HG02759 (cell line): ENCODE data around the gene TNFRSF1B.

ENCODE experiments used
- ATAC-seq: cut with Tn5 transposase; IDR thresholded peaks from one replicate; pipeline ENCODE4 v1.9.1; 2021; ENCODE audit warnings: mild to moderate bottlenecking, moderate library complexity; ENCODE audit not compliant: unreplicated experiment

Gene TNFRSF1B

DNA sequence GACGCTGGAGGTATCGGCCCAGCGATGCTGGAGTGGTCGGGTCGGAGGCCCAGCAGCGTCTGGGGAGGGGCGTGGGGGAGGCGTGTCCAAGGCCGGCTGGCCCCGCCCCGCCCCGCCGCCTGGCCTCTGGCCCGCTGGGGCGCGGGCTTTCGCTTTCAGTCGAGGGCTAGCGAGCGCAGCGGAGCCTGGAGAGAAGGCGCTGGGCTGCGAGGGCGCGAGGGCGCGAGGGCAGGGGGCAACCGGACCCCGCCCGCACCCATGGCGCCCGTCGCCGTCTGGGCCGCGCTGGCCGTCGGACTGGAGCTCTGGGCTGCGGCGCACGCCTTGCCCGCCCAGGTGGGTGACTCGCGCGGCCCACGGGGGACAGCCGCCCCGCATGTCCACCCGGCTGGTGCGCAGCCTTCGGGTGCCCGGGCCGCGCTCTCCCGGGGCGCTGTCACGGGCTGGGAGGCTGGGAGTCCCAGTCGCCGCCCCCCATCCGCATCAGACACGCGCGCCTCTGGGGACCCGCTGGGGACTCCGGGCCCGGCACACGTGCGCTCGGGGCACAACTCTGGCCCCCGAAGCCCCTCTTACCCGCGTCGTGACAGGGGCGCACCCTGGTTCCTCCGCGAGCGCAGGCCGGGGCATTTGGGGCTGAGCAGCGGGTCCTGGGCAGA is at the start of gene TNFRSF1B:
Gene TNFRSF1B (plus strand): TSS at position 158 of the 659 bp plus-strand sequence. CDS start 101 bp downstream, at position 259.
- ATAC-seq, result peak; percentile 60

GRCh38 chr1:12121212-12122003 is 45.4 kb upstream of the TNFRSF1B start:
- ATAC-seq, result no peak

GRCh38 chr1:12123172-12123571 is 43.6 kb upstream of the TNFRSF1B start:
- no peak for ATAC-seq

- no peak for ATAC-seq
Observed at GRCh38 chr1:12124693-12125421, 41.9 kb upstream of the TNFRSF1B start.

DNA sequence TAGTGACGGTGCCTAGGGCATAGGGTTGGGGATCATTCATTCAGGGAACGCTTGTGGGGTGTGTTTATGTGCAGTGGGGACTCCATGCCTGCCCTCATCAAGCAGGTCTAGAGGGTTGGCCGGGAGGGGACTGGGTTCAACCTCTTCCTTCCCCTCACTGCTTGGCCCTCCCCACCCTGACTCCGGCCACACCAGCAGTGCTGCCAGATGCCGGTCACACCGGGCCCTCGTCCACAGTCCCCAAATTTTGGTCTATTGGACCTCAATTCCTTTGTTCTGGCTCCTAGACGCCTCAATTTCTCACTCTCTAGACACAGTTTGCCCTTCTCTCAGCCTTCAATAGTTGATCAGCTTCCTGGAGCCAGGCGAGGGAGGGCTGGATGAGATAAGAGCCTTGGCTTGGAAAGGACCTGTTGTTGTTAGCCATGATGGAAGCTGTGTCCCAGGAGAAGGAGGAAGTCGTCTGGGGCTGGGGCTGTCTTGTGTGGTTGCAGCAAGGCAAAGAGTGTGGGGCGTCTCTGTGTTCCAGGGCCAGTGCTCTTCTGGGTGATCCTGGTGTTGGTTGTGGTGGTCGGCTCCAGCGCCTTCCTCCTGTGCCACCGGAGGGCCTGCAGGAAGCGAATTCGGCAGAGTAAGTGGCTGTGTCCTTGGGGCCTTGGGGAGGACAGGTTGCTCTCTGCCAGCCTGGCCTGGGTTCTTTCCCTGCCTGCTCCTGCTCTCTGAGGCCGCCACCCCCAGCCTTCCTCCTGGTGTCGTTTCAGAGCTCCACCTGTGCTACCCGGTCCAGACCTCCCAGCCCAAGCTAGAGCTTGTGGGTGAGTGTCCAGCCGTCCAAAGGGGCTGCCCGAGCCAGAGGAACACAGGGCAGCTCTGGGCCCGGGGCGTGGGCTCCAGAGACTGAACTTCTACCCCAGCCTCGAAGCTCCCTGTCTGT is 41.1 kb upstream of the TNFRSF1B start:
- ATAC-seq, result no peak

- no peak for ATAC-seq
Observed at GRCh38 chr1:12126781-12127180, 40.0 kb upstream of the TNFRSF1B start.

- no peak for ATAC-seq
Observed at GRCh38 chr1:12127206-12127810, 39.5 kb upstream of the TNFRSF1B start.

- ATAC-seq, result no peak
Observed at GRCh38 chr1:12128120-12128519, 38.7 kb upstream of the TNFRSF1B start.

GRCh38 chr1:12129624-12130023 is 37.2 kb upstream of the TNFRSF1B start:
- no peak for ATAC-seq

DNA sequence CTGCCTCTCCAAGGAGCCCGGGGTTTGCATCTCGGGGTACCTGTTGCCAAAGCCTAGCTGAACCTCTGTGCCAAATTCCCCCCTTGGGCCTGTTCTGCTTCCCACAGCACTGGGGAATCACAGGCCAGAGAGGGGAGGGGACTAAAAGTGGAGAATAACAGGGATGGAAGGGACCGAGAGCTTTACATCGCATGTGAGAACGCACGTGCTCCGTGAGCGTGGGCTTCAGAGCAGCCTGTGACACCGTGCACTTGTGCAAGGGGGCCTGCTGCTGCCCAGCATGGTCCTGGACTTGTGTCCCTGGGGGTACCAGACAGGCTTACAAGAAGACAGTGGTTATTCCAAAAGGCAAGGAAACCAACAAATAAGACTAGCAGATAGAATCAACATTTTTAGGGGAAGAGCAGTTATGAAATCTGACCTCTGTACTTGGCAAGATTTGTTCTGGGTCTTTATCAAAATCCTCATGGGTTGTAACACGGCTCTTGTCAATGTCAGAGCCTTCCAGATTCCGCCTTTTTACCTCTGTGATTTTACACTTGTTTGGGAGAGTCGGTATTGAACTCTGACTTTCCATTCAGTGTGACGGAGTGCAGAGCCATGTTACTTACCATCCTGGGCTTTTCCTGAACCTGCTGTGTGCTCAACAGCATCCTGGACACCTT is 36.2 kb upstream of the TNFRSF1B start:
- no peak for ATAC-seq

DNA sequence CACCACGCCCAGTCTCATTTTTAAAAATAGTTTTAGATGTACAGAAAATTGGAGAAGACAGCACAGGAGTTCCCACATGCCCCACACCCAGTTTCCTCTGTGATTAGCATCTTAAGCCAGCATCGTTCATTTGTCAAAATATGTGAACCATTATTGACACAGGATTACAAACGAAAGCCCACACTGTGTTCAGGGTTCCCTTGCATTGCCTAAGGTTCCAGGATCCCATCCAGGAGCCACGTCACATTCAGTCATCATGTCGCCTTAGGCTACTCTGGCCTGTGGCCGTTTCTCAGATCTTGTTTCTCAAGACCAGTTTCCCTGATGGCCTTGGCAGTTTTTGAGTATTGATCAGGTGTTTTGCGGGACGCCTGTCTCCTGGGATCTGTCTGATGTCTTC is 34.7 kb upstream of the TNFRSF1B start:
- ATAC-seq, result no peak

- no peak for ATAC-seq
Observed at GRCh38 chr1:12134716-12135115, 32.1 kb upstream of the TNFRSF1B start.

GRCh38 chr1:12135612-12136011 is 31.2 kb upstream of the TNFRSF1B start:
- ATAC-seq, result no peak

DNA sequence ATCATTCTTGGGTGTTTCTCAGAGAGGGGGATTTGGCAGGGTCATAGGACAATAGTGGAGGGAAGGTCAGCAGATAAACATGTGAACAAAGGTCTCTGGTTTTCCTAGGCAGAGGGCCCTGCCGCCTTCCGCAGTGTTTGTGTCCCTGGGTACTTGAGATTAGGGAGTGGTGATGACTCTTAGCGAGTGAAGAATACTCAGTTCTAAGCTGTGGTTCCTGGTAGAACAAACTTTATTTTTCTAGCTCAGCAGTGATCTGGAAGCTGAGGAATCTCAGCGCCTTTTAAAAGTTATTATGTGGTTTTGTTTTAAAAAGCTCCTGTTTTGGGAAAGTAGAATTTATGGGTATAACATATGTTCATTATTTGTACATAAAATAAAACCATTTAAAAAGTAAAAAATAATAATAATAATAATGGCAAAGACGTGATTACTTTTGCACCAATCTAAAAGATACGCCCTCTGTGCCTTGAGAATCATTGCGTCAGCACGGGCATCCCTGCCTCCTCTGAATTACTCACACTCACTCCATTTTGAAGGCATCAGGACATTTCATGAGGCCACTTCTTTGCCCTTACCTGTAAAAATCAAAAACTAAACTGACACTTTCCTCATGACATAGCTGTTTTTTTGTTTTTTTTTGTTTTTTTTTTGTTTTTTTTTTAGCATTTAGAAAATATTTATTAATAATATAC is 29.7 kb upstream of the TNFRSF1B start:
- no peak for ATAC-seq

DNA sequence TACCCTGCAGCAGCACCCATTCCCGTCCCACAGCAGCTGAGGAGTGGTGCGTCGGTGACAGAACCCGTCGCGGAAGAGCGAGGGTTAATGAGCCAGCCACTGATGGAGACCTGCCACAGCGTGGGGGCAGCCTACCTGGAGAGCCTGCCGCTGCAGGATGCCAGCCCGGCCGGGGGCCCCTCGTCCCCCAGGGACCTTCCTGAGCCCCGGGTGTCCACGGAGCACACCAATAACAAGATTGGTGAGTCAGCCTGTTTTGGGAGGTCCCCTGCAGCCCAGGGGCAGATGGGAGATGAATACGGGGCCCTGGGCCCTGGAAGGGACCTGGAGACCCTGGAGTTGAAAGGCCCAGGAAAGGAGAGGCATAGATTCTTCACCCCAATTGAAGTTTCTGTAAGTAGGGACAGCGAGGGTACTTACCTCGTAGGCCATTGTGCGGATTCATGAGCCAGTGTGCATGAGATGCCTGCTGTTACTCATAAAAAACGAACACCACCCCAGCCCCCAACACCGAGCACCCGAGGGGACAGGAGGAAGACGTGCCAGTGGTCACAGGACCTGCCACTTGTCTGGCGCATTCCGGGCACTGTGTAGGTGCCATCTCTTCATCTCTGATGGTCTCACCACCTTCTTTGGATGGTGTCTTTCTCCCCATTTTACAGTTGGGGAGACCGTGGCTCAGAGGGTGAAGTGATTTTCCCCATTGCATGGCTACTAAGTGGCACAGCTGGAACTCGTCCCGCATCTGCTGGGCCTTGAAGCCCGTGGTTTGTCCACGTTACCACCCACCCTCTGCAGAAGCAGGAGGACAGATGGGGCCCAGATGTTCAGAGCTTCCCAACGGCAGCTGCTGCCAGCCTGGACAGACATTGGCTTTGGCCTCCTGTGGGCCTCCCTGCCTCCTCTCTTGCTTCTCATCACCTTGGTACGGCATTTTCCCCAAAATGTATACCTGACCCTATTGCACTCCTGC is 28.3 kb upstream of the TNFRSF1B start:
- no peak for ATAC-seq

DNA sequence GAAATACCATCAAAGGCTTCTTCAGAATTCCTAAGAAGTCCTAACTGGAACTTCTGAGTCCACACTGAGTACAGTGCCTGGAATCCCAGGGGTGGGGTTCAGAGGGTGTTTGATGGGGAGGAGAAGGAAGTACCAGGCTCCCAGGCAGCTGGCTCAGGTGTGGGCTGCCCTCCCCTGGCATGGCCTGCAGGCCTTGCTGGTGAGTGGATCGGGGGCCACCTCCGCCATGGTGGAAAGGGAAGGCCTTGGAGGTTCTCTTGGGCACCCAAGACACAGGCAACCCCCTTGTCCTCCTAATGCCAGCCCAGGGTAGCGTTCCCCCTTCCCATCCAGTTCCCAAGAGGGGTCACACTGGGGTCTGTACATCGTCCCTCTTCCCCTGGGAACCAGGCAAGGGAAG is 26.8 kb upstream of the TNFRSF1B start:
- ATAC-seq, result no peak

- no peak for ATAC-seq
Observed at GRCh38 chr1:12140515-12141162, 26.2 kb upstream of the TNFRSF1B start.
